Liver (tissue), 3 donors: ENCODE results near the gene FREM3.
A peak's percentile ranks its signal among the peaks of the same experiment; 100 is the strongest.

ENCODE experiments used
- CTCF ChIP-seq: fragments of 150-350 bp; IDR thresholded peaks from 2 replicates; pipeline ENCODE4 v1.5.1; 2017; ENCODE audit warnings: improper control_type of control experiment, low read depth, low read length; ENCODE audit not compliant: missing input control
- EGR1 ChIP-seq, 2 donors: IDR thresholded peaks; 2 replicates each; pipeline ENCODE4 v1.6.1; 2016 to 2018; ENCODE audit warnings: antibody characterized with exemption in 2 of 2, low read depth in 2 of 2
- HNF4A ChIP-seq, 2 donors: conservative IDR thresholded peaks; 2 replicates each; pipeline ENCODE4 v1.6.1; 2016; ENCODE audit warnings: antibody characterized with exemption in 2 of 2, mild to moderate bottlenecking in 2 of 2
- JUND ChIP-seq, 2 donors: IDR thresholded peaks; 2 replicates each; pipeline ENCODE4 v1.6.1; 2016; ENCODE audit warnings: antibody characterized with exemption in 2 of 2
- MAX ChIP-seq: IDR thresholded peaks from 2 replicates; pipeline ENCODE4 v1.6.1; 2016; ENCODE audit warnings: antibody characterized with exemption
- REST ChIP-seq: IDR thresholded peaks from 2 replicates; pipeline ENCODE4 v1.6.1; 2016; ENCODE audit warnings: antibody characterized with exemption, mild to moderate bottlenecking
- RXRA ChIP-seq, 2 donors: IDR thresholded peaks; 2 replicates each; pipeline ENCODE4 v1.6.1; 2017 to 2018; ENCODE audit warnings: antibody characterized with exemption in 2 of 2, mild to moderate bottlenecking in 1 of 2
- TAF1 ChIP-seq: conservative IDR thresholded peaks from 2 replicates; pipeline ENCODE4 v1.6.1; 2016; ENCODE audit warnings: antibody characterized with exemption, mild to moderate bottlenecking
- YY1 ChIP-seq: IDR thresholded peaks from 2 replicates; pipeline ENCODE4 v1.6.1; 2016; ENCODE audit warnings: antibody characterized with exemption, mild to moderate bottlenecking
- ZBTB33 ChIP-seq: IDR thresholded peaks from 2 replicates; pipeline ENCODE4 v1.6.1; 2016; ENCODE audit warnings: antibody characterized with exemption
- donor health status: healthy.
- donor health status: healthy.

- no peak for TF ChIP-seq REST
- TF ChIP-seq CTCF = peak; percentile 10
- no peak for TF ChIP-seq EGR1 (IDR thresholded peaks at IDR 0.05; ENCODE audit: low read depth in 2 of 2)
- TF ChIP-seq YY1 = no peak
- no peak for TF ChIP-seq ZBTB33
- no peak for TF ChIP-seq TAF1
- no peak for TF ChIP-seq HNF4A (conservative IDR thresholded peaks at IDR 0.05)
- TF ChIP-seq JUND (IDR thresholded peaks at IDR 0.05) = no peak
- no peak for TF ChIP-seq MAX
- TF ChIP-seq RXRA (IDR thresholded peaks at IDR 0.05) = no peak
These were observed 169.1 kb downstream of the FREM3 start for GRCh38 chr4:143531380-143531779.
